ENCODE results near the gene PGM2.
"Not testable (repeated sequence)": the region's sequence is repeated elsewhere in the genome, so short reads cannot be mapped to it uniquely, and the experiment has no call there.

PGM2 gene

GRCh38 chr4:37818752-37819151, 7.7 kb upstream of the PGM2 start:
- DNase-seq (ENCODE audit: low spot score) = no peak

- not testable (repeated sequence) for DNase-seq (ENCODE audit: low spot score)
These were observed 6.0 kb upstream of the PGM2 start for GRCh38 chr4:37820458-37820857.

GRCh38 chr4:37821953-37822605, 4.4 kb upstream of the PGM2 start:
- DNase-seq (ENCODE audit: low spot score) = no peak

GRCh38 chr4:37825501-37825900, 985 bp upstream of the PGM2 start:
- peak; percentile 39 for DNase-seq (ENCODE audit: low spot score)

- no peak for DNase-seq (ENCODE audit: low spot score)
These were observed 555 bp upstream of the PGM2 start for GRCh38 chr4:37825968-37826294.

GRCh38 chr4:37827030-37827685, 672 bp downstream of the PGM2 start:
- no peak for DNase-seq (ENCODE audit: low spot score)

GRCh38 chr4:37827802-37828321, 1.4 kb downstream of the PGM2 start:
- no peak for DNase-seq (ENCODE audit: low spot score)

GRCh38 chr4:37828843-37829242, 2.4 kb downstream of the PGM2 start:
- DNase-seq (ENCODE audit: low spot score) = no peak

- DNase-seq (ENCODE audit: low spot score) = no peak
These were observed 4.2 kb downstream of the PGM2 start for GRCh38 chr4:37830640-37831039.

- no peak for DNase-seq (ENCODE audit: low spot score)
These were observed 8.5 kb downstream of the PGM2 start for GRCh38 chr4:37835031-37835430.

- DNase-seq (ENCODE audit: low spot score) = no peak
These were observed 9.3 kb downstream of the PGM2 start for GRCh38 chr4:37835806-37836205.

- no peak for DNase-seq (ENCODE audit: low spot score)
These were observed 9.8 kb downstream of the PGM2 start for GRCh38 chr4:37836274-37836673.

GRCh38 chr4:37836838-37837440, 10.5 kb downstream of the PGM2 start:
- DNase-seq (ENCODE audit: low spot score) = no peak

GRCh38 chr4:37837446-37837845, 11.0 kb downstream of the PGM2 start:
- DNase-seq (ENCODE audit: low spot score) = no peak

GRCh38 chr4:37839426-37839825, 12.9 kb downstream of the PGM2 start:
- no peak for DNase-seq (ENCODE audit: low spot score)

GRCh38 chr4:37844204-37844603, 17.7 kb downstream of the PGM2 start:
- no peak for DNase-seq (ENCODE audit: low spot score)

- no peak for DNase-seq (ENCODE audit: low spot score)
These were observed 18.7 kb downstream of the PGM2 start for GRCh38 chr4:37845201-37845600.

GRCh38 chr4:37847311-37847884, 20.9 kb downstream of the PGM2 start:
- DNase-seq (ENCODE audit: low spot score) = no peak

GRCh38 chr4:37852376-37852775, 25.9 kb downstream of the PGM2 start:
- no peak for DNase-seq (ENCODE audit: low spot score)

GRCh38 chr4:37858112-37858511, 31.6 kb downstream of the PGM2 start:
- no peak for DNase-seq (ENCODE audit: low spot score)

GRCh38 chr4:37858872-37859271, 32.4 kb downstream of the PGM2 start:
- DNase-seq (ENCODE audit: low spot score) = no peak

GRCh38 chr4:37860266-37860665, 33.8 kb downstream of the PGM2 start:
- DNase-seq (ENCODE audit: low spot score) = no peak

- no peak for DNase-seq (ENCODE audit: low spot score)
These were observed 36.5 kb downstream of the PGM2 start for GRCh38 chr4:37862961-37863360.

Data from NAMALWA (cell line).